PC-3 (cell line): Measurements from ENCODE around the gene LCLAT1.

ENCODE experiments used
- CTCF ChIP-seq: fragments of 300-600 bp; sonication (generic); conservative IDR thresholded peaks from 2 replicates; pipeline ENCODE4 v1.5.1; 2017; ENCODE audit warnings: antibody characterized with exemption, low read depth, mild to moderate bottlenecking, low read length
- EZH2 ChIP-seq: fragments of 300-600 bp; sonication (generic); IDR thresholded peaks from one replicate; pipeline ENCODE4 v1.6.1; 2017; ENCODE audit warnings: antibody characterized with exemption, mild to moderate bottlenecking, low read length; ENCODE audit not compliant: unreplicated experiment
- EZH2phosphoT487 ChIP-seq: fragments of 300-600 bp; sonication (generic); IDR thresholded peaks from 2 replicates; pipeline ENCODE4 v1.6.1; 2018; ENCODE audit warnings: mild to moderate bottlenecking, antibody characterized with exemption, low read length, borderline replicate concordance

- TF ChIP-seq CTCF (no peak), EZH2phosphoT487 (no peak), EZH2 (no peak)
Observed at GRCh38 chr2:30499681-30500080, 52.6 kb downstream of the LCLAT1 start.
